SK-N-SH treated with all-trans-retinoic acid at 6 μM for 48 hours (cell line): ENCODE data around the gene ANKRD40CL.

Experiments
- ATAC-seq: fragments of 200-7000 bp; cut with Tn5 transposase; 3 replicates; pipeline ENCODE4 v1.9.1; 2020; ENCODE audit warnings: mild to moderate bottlenecking, moderate library complexity
- ARNTL ChIP-seq: fragments of 450-650 bp; formaldehyde crosslinking; IDR thresholded peaks from 2 replicates; pipeline ENCODE4 v1.5.0; 2020; ENCODE audit warnings: low read depth, mild to moderate bottlenecking, moderate library complexity, borderline replicate concordance
- BACH2 ChIP-seq: fragments of 250-450 bp; sonication (Bioruptor Pico); IDR thresholded peaks from 2 replicates; pipeline ENCODE4 v1.9.0; 2021; ENCODE audit warnings: mild to moderate bottlenecking, borderline replicate concordance
- CSDC2 ChIP-seq: fragments of 250-450 bp; sonication (Bioruptor Pico); IDR thresholded peaks from 2 replicates; pipeline ENCODE4 v1.5.0; 2020; ENCODE audit warnings: mild to moderate bottlenecking, moderate library complexity
- ESRRG ChIP-seq: fragments of 250-450 bp; sonication (Bioruptor Pico); IDR thresholded peaks from 2 replicates; pipeline ENCODE4 v1.6.1; 2021; ENCODE audit warnings: mild to moderate bottlenecking
- GLIS3 ChIP-seq: fragments of 250-450 bp; sonication (Bioruptor Pico); IDR thresholded peaks from 2 replicates; pipeline ENCODE4 v1.5.0; 2020; ENCODE audit warnings: mild to moderate bottlenecking, moderate library complexity
- ISL1 ChIP-seq: fragments of 250-450 bp; sonication (Bioruptor Pico); IDR thresholded peaks from 2 replicates; pipeline ENCODE4 v2.1.2; 2022; ENCODE audit warnings: mild to moderate bottlenecking, moderate library complexity
- OSR1 ChIP-seq: fragments of 250-450 bp; sonication (Bioruptor Pico); IDR thresholded peaks from 2 replicates; pipeline ENCODE4 v1.8.0; 2022; ENCODE audit warnings: moderate library complexity, mild to moderate bottlenecking, inconsistent platforms
- PPARA ChIP-seq: fragments of 250-450 bp; sonication (Bioruptor Pico); IDR thresholded peaks from 2 replicates; pipeline ENCODE4 v1.5.0; 2020; ENCODE audit warnings: mild to moderate bottlenecking, borderline replicate concordance
- RARB ChIP-seq: fragments of 250-450 bp; sonication (Bioruptor Pico); IDR thresholded peaks from 2 replicates; pipeline ENCODE4 v1.8.0; 2021; ENCODE audit warnings: mild to moderate bottlenecking, moderate library complexity
- SNAI2 ChIP-seq: fragments of 250-450 bp; sonication (Bioruptor Pico); IDR thresholded peaks from 2 replicates; pipeline ENCODE4 v1.5.0; 2020; ENCODE audit warnings: mild to moderate bottlenecking, moderate library complexity
- TCF4 ChIP-seq: fragments of 250-450 bp; sonication (Bioruptor Pico); IDR thresholded peaks from 2 replicates; pipeline ENCODE4 v1.8.0; 2021; ENCODE audit warnings: mild to moderate bottlenecking, moderate library complexity, borderline replicate concordance
- TOX ChIP-seq: fragments of 250-450 bp; sonication (Bioruptor Pico); IDR thresholded peaks from 2 replicates; pipeline ENCODE4 v1.8.0; 2021; ENCODE audit warnings: mild to moderate bottlenecking, moderate library complexity, borderline replicate concordance
- ZFP3 ChIP-seq: fragments of 250-450 bp; sonication (Bioruptor Pico); IDR thresholded peaks from 2 replicates; pipeline ENCODE4 v1.5.0; 2020; ENCODE audit warnings: mild to moderate bottlenecking, moderate library complexity
- ZFP30 ChIP-seq: fragments of 450-650 bp; formaldehyde crosslinking; IDR thresholded peaks from 2 replicates; pipeline ENCODE4 v1.5.0; 2022; ENCODE audit warnings: mild to moderate bottlenecking, moderate library complexity
- ZNF565 ChIP-seq: fragments of 450-650 bp; formaldehyde crosslinking; conservative IDR thresholded peaks from 2 replicates; pipeline ENCODE4 v1.5.0; 2020; ENCODE audit warnings: low read depth, mild to moderate bottlenecking, moderate library complexity
- ZNF70 ChIP-seq: fragments of 450-650 bp; formaldehyde crosslinking; IDR thresholded peaks from 2 replicates; pipeline ENCODE4 v1.5.0; 2020; ENCODE audit warnings: mild to moderate bottlenecking, moderate library complexity
- ZNF8 ChIP-seq: fragments of 450-650 bp; formaldehyde crosslinking; IDR thresholded peaks from 2 replicates; pipeline ENCODE4 v1.5.0; 2020; ENCODE audit warnings: mild to moderate bottlenecking, moderate library complexity
- TF ChIP-seq, protein P1 (sequence below): fragments of 250-450 bp; sonication (Bioruptor Pico); IDR thresholded peaks from 2 replicates; pipeline ENCODE4 v1.8.0; 2021; ENCODE audit warnings: low read depth, mild to moderate bottlenecking, moderate library complexity, borderline replicate concordance
- TF ChIP-seq, protein P2 (sequence below): fragments of 250-450 bp; sonication (Bioruptor Pico); IDR thresholded peaks from 2 replicates; pipeline ENCODE4 v1.8.0; 2020; ENCODE audit warnings: mild to moderate bottlenecking, moderate library complexity, borderline replicate concordance
- TF ChIP-seq, protein P3 (sequence below): fragments of 250-450 bp; sonication (Bioruptor Pico); IDR thresholded peaks from 2 replicates; pipeline ENCODE4 v1.5.1; 2021; ENCODE audit warnings: mild to moderate bottlenecking, moderate library complexity
- TF ChIP-seq, protein P4 (sequence below): fragments of 250-450 bp; sonication (Bioruptor Pico); IDR thresholded peaks from 2 replicates; pipeline ENCODE4 v1.5.0; 2020; ENCODE audit warnings: mild to moderate bottlenecking, moderate library complexity

Gene ANKRD40CL

DNA sequence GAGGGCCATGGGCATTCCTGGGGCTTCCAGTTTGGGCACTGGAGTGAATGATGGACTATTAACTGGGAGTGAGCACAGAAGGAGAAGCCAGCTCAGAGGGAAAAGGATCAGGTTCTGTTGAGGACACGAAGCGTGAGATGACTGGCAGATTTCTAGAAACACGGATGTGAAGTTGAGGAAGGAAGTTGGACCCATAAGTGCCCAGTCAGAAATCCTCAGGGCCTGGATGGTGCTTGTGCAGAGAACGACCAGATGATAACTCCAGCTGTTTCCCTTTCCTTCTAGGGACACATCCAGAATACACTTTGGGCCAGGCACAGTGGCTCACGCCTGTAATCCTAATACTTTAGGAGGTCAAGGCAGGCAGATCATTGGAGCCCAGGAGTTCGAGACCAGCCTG, 23.3 kb upstream of the ANKRD40CL start (continued):
- TF ChIP-seq TCF4 (CRISPR knock-in tag), result no peak

DNA sequence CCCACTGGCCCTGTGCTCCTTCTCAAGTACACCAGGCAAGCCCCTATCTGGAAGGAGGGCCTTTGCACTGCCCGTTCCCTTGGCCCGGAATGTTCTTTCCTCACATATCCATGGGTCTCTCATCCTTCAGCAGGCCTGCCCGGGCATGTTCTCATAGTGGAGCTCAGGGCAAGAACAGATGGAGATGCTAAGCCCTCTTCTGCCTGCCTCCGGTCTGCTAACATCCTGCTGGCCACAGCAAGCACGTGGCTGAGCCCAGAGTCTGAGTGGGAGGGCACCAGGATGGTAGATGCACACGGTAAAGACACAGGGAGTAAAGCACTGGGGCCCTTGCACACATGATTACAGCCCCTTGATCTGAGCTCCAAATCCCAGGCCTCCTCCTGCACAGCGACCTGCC, 19.8 kb upstream of the ANKRD40CL start:
- TF ChIP-seq CSDC2 (no peak), SNAI2 (no peak), OSR1 (CRISPR knock-in tag) (no peak), GLIS3 (CRISPR knock-in tag) (no peak), BACH2 (no peak), TOX (no peak), ZFP3 (CRISPR knock-in tag) (no peak), TCF4 (CRISPR knock-in tag) (no peak), ZFP30 (CRISPR knock-in tag) (no peak), ZNF70 (no peak), RARB (CRISPR knock-in tag) (no peak), PPARA (CRISPR knock-in tag) (no peak), ESRRG (no peak)
- TF ChIP-seq, protein P1, sequence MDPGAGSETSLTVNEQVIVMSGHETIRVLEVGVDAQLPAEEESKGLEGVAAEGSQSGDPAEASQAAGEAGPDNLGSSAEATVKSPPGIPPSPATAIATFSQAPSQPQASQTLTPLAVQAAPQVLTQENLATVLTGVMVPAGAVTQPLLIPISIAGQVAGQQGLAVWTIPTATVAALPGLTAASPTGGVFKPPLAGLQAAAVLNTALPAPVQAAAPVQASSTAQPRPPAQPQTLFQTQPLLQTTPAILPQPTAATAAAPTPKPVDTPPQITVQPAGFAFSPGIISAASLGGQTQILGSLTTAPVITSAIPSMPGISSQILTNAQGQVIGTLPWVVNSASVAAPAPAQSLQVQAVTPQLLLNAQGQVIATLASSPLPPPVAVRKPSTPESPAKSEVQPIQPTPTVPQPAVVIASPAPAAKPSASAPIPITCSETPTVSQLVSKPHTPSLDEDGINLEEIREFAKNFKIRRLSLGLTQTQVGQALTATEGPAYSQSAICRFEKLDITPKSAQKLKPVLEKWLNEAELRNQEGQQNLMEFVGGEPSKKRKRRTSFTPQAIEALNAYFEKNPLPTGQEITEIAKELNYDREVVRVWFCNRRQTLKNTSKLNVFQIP (CRISPR knock-in tag), result no peak
- TF ChIP-seq, protein P2, sequence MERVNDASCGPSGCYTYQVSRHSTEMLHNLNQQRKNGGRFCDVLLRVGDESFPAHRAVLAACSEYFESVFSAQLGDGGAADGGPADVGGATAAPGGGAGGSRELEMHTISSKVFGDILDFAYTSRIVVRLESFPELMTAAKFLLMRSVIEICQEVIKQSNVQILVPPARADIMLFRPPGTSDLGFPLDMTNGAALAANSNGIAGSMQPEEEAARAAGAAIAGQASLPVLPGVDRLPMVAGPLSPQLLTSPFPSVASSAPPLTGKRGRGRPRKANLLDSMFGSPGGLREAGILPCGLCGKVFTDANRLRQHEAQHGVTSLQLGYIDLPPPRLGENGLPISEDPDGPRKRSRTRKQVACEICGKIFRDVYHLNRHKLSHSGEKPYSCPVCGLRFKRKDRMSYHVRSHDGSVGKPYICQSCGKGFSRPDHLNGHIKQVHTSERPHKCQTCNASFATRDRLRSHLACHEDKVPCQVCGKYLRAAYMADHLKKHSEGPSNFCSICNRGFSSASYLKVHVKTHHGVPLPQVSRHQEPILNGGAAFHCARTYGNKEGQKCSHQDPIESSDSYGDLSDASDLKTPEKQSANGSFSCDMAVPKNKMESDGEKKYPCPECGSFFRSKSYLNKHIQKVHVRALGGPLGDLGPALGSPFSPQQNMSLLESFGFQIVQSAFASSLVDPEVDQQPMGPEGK (CRISPR knock-in tag), result no peak
- TF ChIP-seq, protein P3, sequence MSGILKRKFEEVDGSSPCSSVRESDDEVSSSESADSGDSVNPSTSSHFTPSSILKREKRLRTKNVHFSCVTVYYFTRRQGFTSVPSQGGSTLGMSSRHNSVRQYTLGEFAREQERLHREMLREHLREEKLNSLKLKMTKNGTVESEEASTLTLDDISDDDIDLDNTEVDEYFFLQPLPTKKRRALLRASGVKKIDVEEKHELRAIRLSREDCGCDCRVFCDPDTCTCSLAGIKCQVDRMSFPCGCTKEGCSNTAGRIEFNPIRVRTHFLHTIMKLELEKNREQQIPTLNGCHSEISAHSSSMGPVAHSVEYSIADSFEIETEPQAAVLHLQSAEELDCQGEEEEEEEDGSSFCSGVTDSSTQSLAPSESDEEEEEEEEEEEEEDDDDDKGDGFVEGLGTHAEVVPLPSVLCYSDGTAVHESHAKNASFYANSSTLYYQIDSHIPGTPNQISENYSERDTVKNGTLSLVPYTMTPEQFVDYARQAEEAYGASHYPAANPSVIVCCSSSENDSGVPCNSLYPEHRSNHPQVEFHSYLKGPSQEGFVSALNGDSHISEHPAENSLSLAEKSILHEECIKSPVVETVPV, result no peak
- ATAC-seq, result no peak

DNA sequence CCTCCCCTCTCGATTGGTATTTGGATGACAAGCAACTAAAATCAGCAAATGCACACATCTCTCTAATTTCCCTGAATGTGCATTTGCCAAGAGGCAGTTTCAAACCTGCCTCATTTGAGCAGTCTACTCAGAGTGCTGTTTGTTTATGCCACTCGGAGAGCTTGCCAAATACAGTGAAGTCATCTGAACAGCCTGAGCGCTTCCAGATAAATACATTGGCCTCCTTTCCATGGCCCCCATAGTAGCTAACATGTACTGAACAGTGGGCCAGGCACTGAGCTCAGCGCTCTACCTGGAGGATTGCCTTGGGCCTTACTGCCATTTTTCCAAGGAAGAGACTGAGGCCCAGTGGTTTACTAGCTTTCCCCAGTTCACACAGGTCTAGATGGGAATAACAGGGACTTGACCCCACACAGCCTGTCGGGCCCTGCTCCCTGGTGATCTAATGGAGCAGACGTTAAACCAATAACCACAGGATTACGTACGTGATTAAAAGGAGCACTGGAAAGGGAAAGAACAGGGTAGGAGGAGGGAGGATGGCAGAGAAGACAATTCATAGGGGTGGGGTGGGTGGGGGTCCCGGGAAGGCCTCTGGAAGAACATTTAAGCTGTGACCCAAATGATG, 18.7 kb upstream of the ANKRD40CL start:
- no peak for TF ChIP-seq ZNF70
- TF ChIP-seq ZFP3 (CRISPR knock-in tag), result no peak
- TF ChIP-seq CSDC2, result no peak
- no peak for TF ChIP-seq SNAI2
- TF ChIP-seq ZFP30 (CRISPR knock-in tag), result no peak
- TF ChIP-seq PPARA (CRISPR knock-in tag), result no peak
- TF ChIP-seq GLIS3 (CRISPR knock-in tag), result no peak
- TF ChIP-seq ARNTL (CRISPR knock-in tag), result no peak
- no peak for TF ChIP-seq ISL1
- TF ChIP-seq OSR1 (CRISPR knock-in tag), result no peak
- TF ChIP-seq, protein P2 (CRISPR knock-in tag), result no peak
- no peak for TF ChIP-seq RARB (CRISPR knock-in tag)
- TF ChIP-seq TCF4 (CRISPR knock-in tag), result no peak
- TF ChIP-seq, protein P3, result no peak
- no peak for TF ChIP-seq ZNF565
- TF ChIP-seq, protein P4, sequence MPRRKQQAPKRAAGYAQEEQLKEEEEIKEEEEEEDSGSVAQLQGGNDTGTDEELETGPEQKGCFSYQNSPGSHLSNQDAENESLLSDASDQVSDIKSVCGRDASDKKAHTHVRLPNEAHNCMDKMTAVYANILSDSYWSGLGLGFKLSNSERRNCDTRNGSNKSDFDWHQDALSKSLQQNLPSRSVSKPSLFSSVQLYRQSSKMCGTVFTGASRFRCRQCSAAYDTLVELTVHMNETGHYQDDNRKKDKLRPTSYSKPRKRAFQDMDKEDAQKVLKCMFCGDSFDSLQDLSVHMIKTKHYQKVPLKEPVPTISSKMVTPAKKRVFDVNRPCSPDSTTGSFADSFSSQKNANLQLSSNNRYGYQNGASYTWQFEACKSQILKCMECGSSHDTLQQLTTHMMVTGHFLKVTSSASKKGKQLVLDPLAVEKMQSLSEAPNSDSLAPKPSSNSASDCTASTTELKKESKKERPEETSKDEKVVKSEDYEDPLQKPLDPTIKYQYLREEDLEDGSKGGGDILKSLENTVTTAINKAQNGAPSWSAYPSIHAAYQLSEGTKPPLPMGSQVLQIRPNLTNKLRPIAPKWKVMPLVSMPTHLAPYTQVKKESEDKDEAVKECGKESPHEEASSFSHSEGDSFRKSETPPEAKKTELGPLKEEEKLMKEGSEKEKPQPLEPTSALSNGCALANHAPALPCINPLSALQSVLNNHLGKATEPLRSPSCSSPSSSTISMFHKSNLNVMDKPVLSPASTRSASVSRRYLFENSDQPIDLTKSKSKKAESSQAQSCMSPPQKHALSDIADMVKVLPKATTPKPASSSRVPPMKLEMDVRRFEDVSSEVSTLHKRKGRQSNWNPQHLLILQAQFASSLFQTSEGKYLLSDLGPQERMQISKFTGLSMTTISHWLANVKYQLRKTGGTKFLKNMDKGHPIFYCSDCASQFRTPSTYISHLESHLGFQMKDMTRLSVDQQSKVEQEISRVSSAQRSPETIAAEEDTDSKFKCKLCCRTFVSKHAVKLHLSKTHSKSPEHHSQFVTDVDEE (CRISPR knock-in tag), result no peak
- no peak for TF ChIP-seq ZNF8 (CRISPR knock-in tag)
- TF ChIP-seq ESRRG, result no peak
- TF ChIP-seq BACH2, result no peak
- TF ChIP-seq, all 23 proteins: peak for 0
- ATAC-seq, result no peak
